IMR-90 (cell line): ENCODE data around the gene LYPD6. TPM values are rescaled to one million over a fixed set of nuclear protein-coding genes. Genes with fewer than 3 reads are reported as not detected.

Experiments used
- ATAC-seq: fragments of 200-7000 bp; cut with Tn5 transposase; 2 replicates; pipeline ENCODE4 v1.9.1; 2020; ENCODE audit warnings: low read depth, mild to moderate bottlenecking, moderate library complexity
- BruUV-seq: library from RNA; stranded (reverse); fragments of 400-500 nt; replicated peaks from 2 replicates; lab custom pipeline; 2021; lab: Mats Ljungman, UMichigan
- CTCF ChIA-PET: fragments of 300-600 bp; formaldehyde crosslinking; extraction: SDS; loops from one replicate; lab custom pipeline; 2021; ENCODE audit warnings: antibody characterized with exemption; lab: Yijun Ruan, JAX
- POLR2A ChIA-PET: fragments of 300-600 bp; sonication (Branson Sonifier 250); formaldehyde crosslinking; loops from one replicate; lab custom pipeline; 2022; ENCODE audit warnings: antibody characterized with exemption; ENCODE audit not compliant: unreplicated experiment; lab: Charles Lee
- DNase-seq: peaks from one replicate; pipeline ENCODE4 v3.0.0; 2013
- H2AFZ ChIP-seq: replicated peaks from 2 replicates; pipeline ENCODE3; 2013; ENCODE audit warnings: low read length, mild to moderate bottlenecking; ENCODE audit not compliant: poor library complexity
- H2AK5ac ChIP-seq: 2 replicates; pipeline ENCODE4 v1.6.1; 2013; ENCODE audit warnings: low read depth, low read length, inconsistent platforms
- H2AK9ac ChIP-seq: replicated peaks from 2 replicates; pipeline ENCODE3; 2013; ENCODE audit warnings: mild to moderate bottlenecking, low read depth, low read length, moderate library complexity; ENCODE audit not compliant: poor library complexity
- H2BK120ac ChIP-seq: 2 replicates; pipeline ENCODE4 v1.6.1; 2013; ENCODE audit warnings: low read depth, low read length, inconsistent platforms
- H2BK15ac ChIP-seq: 3 replicates; pipeline ENCODE4 v1.6.1; 2013; ENCODE audit warnings: low read depth, low read length, inconsistent platforms
- H2BK20ac ChIP-seq: 2 replicates; pipeline ENCODE4 v1.6.1; 2013; ENCODE audit warnings: low read depth, mild to moderate bottlenecking, inconsistent platforms, low read length, moderate library complexity
- H2BK5ac ChIP-seq: 2 replicates; pipeline ENCODE4 v1.6.1; 2013; ENCODE audit warnings: mild to moderate bottlenecking, low read depth, low read length, inconsistent platforms; ENCODE audit not compliant: poor library complexity, severe bottlenecking
- H3K14ac ChIP-seq: replicated peaks from 2 replicates; pipeline ENCODE4 v1.6.1; 2013; ENCODE audit warnings: low read depth, low read length, inconsistent platforms
- H3K18ac ChIP-seq: 2 replicates; pipeline ENCODE4 v1.6.1; 2013; ENCODE audit warnings: low read depth, low read length, control low read depth
- H3K23ac ChIP-seq: 2 replicates; pipeline ENCODE4 v1.6.1; 2013; ENCODE audit warnings: low read depth, low read length, inconsistent platforms
- H3K27ac ChIP-seq: 2 replicates; pipeline ENCODE4 v1.5.1; 2013; ENCODE audit warnings: mild to moderate bottlenecking, control low read depth, low read length; ENCODE audit not compliant: insufficient read depth
- H3K27me3 ChIP-seq: 2 replicates; pipeline ENCODE4 v1.6.1; 2013; ENCODE audit warnings: low read length; ENCODE audit not compliant: control insufficient read depth, insufficient read depth
- H3K36me3 ChIP-seq: 2 replicates; pipeline ENCODE4 v1.6.1; 2013; ENCODE audit warnings: low read length, mixed read lengths; ENCODE audit not compliant: control insufficient read depth, insufficient read depth
- H3K4ac ChIP-seq: 2 replicates; pipeline ENCODE4 v1.6.1; 2013; ENCODE audit warnings: low read depth, low read length, inconsistent platforms
- H3K4me1 ChIP-seq: 2 replicates; pipeline ENCODE4 v1.6.1; 2013; ENCODE audit warnings: low read length, mixed read lengths; ENCODE audit not compliant: control insufficient read depth, insufficient read depth
- H3K4me2 ChIP-seq: 2 replicates; pipeline ENCODE4 v1.6.1; 2013; ENCODE audit warnings: low read depth, mild to moderate bottlenecking, control low read depth, low read length, moderate library complexity
- H3K4me3 ChIP-seq: 2 replicates; pipeline ENCODE4 v1.5.1; 2013; ENCODE audit warnings: low read depth, mild to moderate bottlenecking, control low read depth, low read length, moderate library complexity; ENCODE audit not compliant: insufficient read depth
- H3K56ac ChIP-seq: 2 replicates; pipeline ENCODE4 v1.6.1; 2013; ENCODE audit warnings: low read length, inconsistent platforms; ENCODE audit not compliant: insufficient read depth; ENCODE audit errors: extremely low read depth
- H3K79me1 ChIP-seq, 2 experiments: 2 replicates each; pipeline ENCODE4 v1.6.1; 2013; ENCODE audit warnings: low read length in 2 of 2, inconsistent platforms in 1 of 2, low read depth in 1 of 2
- H3K9ac ChIP-seq: 2 replicates; pipeline ENCODE4 v1.6.1; 2013; ENCODE audit warnings: low read depth, low read length, control low read depth
- H3K9me1 ChIP-seq: 2 replicates; pipeline ENCODE4 v1.6.1; 2013; ENCODE audit warnings: low read length, inconsistent platforms; ENCODE audit not compliant: insufficient read depth
- H3K9me3 ChIP-seq: 2 replicates; pipeline ENCODE4 v1.6.1; 2013; ENCODE audit warnings: low read length; ENCODE audit not compliant: control insufficient read depth, insufficient read depth
- H4K20me1 ChIP-seq: 2 replicates; pipeline ENCODE4 v1.6.1; 2013; ENCODE audit warnings: low read length, inconsistent platforms; ENCODE audit not compliant: insufficient read depth
- H4K5ac ChIP-seq: 2 replicates; pipeline ENCODE4 v1.6.1; 2013; ENCODE audit warnings: mild to moderate bottlenecking, low read depth, low read length, control low read depth
- H4K8ac ChIP-seq, 2 experiments: 2 replicates each; pipeline ENCODE4 v1.6.1; 2013; ENCODE audit warnings: low read depth in 2 of 2, low read length in 2 of 2, control low read depth in 1 of 2, inconsistent platforms in 1 of 2
- H4K91ac ChIP-seq: 2 replicates; pipeline ENCODE4 v1.6.1; 2013; ENCODE audit warnings: low read depth, low read length, inconsistent platforms; ENCODE audit not compliant: insufficient read depth
- MAFK ChIP-seq: IDR thresholded peaks from 2 replicates; pipeline ENCODE4 v1.6.1; 2012; ENCODE audit warnings: low read depth, low read length, improper control_type of control experiment
- MAZ ChIP-seq: IDR thresholded peaks from 2 replicates; pipeline ENCODE4 v1.6.1; 2012; ENCODE audit warnings: low read depth, mild to moderate bottlenecking, low read length, improper control_type of control experiment, moderate library complexity, borderline replicate concordance
- WGBS, 2 experiments: methylation state at CpG; one replicate each; pipeline versions ENCODE4 v1.1.5 to v1.1.7; 2013; ENCODE audit warnings: missing lambda C conversion rate in 2 of 2; ENCODE audit not compliant: insufficient read length in 1 of 2; ENCODE audit errors: extremely low coverage in 2 of 2; 5-methylcytosine and 5-hydroxymethylcytosine counted together
- dilution Hi-C: fragments of 300-500 bp; cut with HindIII; formaldehyde crosslinking; loops from one replicate; pipeline ENCODE4 v1.14.3; 2018; ENCODE audit warnings: low sequenced_read_pairs; ENCODE audit not compliant: unreplicated experiment
- in situ Hi-C: fragments of 300-500 bp; cut with MboI; formaldehyde crosslinking; loops from 3 replicates; pipeline ENCODE4 v1.14.3; 2019; ENCODE audit warnings: low sequenced_read_pairs, inconsistent platforms, mixed read lengths
- intact Hi-C: fragments of 100-400 bp; cut with micrococcal nuclease; formaldehyde crosslinking; loops from 2 replicates; pipeline ENCODE4 v1.10.0; 2022
- polyA plus RNA-seq, 3 experiments: library from polyadenylated mRNA; depleted of rRNA; stranded (reverse); fragments of >200 nt; gene quantifications; 2 replicates each; pipeline ENCODE4 v1.2.3, GENCODE V29; 2012; ENCODE audit warnings: low replicate concordance in 1 of 3
- total RNA-seq: library from RNA; depleted of rRNA; stranded (reverse); fragments of >200 nt; gene quantifications from 2 replicates; pipeline ENCODE4 v1.2.3, GENCODE V29; 2012

The LYPD6 gene
- total and polyA plus RNA-seq, 2 of the 4 experiments (the other 2 are of a cell fraction) = 0.87 to 0.90 TPM

- Histone ChIP-seq H3K27me3 (no peaks in the 10 kb centered on the region), H3K4me1 (no peaks in the 10 kb centered on the region), H3K56ac (no peak overlapping the region), H4K91ac (no peak overlapping the region), H4K20me1 (no peaks in the 10 kb centered on the region), H3K9ac (no peak overlapping the region), H3K27ac (no peak overlapping the region), H3K23ac (no peak overlapping the region), H2AK5ac (no peak overlapping the region), H3K4me3 (no peak overlapping the region), H3K9me3 (no peaks in the 10 kb centered on the region), H2BK5ac (no peak overlapping the region), H3K14ac (no peak overlapping the region), H3K9me1 (no peaks in the 10 kb centered on the region), H4K5ac (no peak overlapping the region), H3K4me2 (no peak overlapping the region), H2AK9ac (no peak overlapping the region), H3K79me1 (no peaks in the 10 kb centered on the region), H2AFZ (no peak overlapping the region), H3K4ac (no peak overlapping the region), H4K8ac (no peak overlapping the region), H2BK20ac (no peak overlapping the region), H3K18ac (no peak overlapping the region), H2BK120ac (no peak overlapping the region), H2BK15ac (no peak overlapping the region), H3K36me3 (no peaks in the 10 kb centered on the region)
- in situ Hi-C loops = no loop called here
- ChIA-PET CTCF (no interaction called here), POLR2A (no interaction called here)
- intact Hi-C loops = no loop called here
- ATAC-seq = no peak
- dilution Hi-C loops = no loop called here
- no peak for DNase-seq
- TF ChIP-seq MAFK (peak; percentile 49), MAZ (no peak)
- BruUV-seq = no TSS peak
- WGBS, 2 experiments = 58% methylated on average over 3 of the region's 8 CpGs; no CpG with 5 or more reads in 1 of the 2 experiments
These were observed 45.5 kb downstream of the LYPD6 start for GRCh38 chr2:149375801-149376361.
